Sigmoid colon (tissue), 7 donors: ENCODE measurements around the gene THNSL1. TPM values are rescaled to one million over a fixed set of nuclear protein-coding genes. Genes with fewer than 3 reads are reported as not detected.
A peak's percentile ranks its signal among the peaks of the same experiment; 100 is the strongest.
"Not testable (repeated sequence)": the region's sequence is repeated elsewhere in the genome, so short reads cannot be mapped to it uniquely, and the experiment has no call there.

ENCODE experiments used
- DNase-seq: peaks from one replicate; pipeline ENCODE4 v3.0.0-alpha.2; 2019
- H3K27ac ChIP-seq, 4 donors: fragments of 200-600 bp; sonication (generic); one replicate each; pipeline ENCODE4 v1.5.1; 2016 to 2019; ENCODE audit warnings: mild to moderate bottlenecking in 1 of 4
- H3K27me3 ChIP-seq, 3 donors: fragments of 200-600 bp; sonication (generic); one replicate each; pipeline ENCODE4 v1.5.1; 2019; ENCODE audit warnings: mild to moderate bottlenecking in 1 of 3
- H3K36me3 ChIP-seq, 4 donors: fragments of 200-600 bp; sonication (generic); one replicate each; pipeline ENCODE4 v1.5.1; 2016 to 2019
- H3K4me1 ChIP-seq, 4 donors: fragments of 200-600 bp; sonication (generic); one replicate each; pipeline ENCODE4 v1.5.1; 2017 to 2019
- H3K4me3 ChIP-seq, 4 donors: fragments of 200-600 bp; sonication (generic); one replicate each; pipeline ENCODE4 v1.5.1; 2017 to 2019; ENCODE audit warnings: mild to moderate bottlenecking in 2 of 4, moderate library complexity in 1 of 4
- H3K9me3 ChIP-seq, 4 donors: fragments of 200-600 bp in 3 of 4; sonication (generic) in 3 of 4; one replicate each; pipeline versions ENCODE4 v1.5.1 to v1.6.1; 2013 to 2019
- CTCF ChIP-seq, 4 experiments: fragments of 450-650 bp in 3 of 4; fragments of 200-600 bp in 1 of 4; IDR thresholded peaks; one replicate each; pipeline ENCODE4 v1.5.1; 2016 to 2019; ENCODE audit warnings: antibody characterized with exemption in 4 of 4, mild to moderate bottlenecking in 3 of 4, moderate library complexity in 2 of 4
- EP300 ChIP-seq, 4 donors: sonication (generic); formaldehyde crosslinking; IDR thresholded peaks; one replicate each; pipeline ENCODE4 v1.6.1; 2017; ENCODE audit warnings: antibody characterized with exemption in 4 of 4
- POLR2A ChIP-seq, 2 donors: fragments of 450-650 bp; IDR thresholded peaks; one replicate each; pipeline ENCODE4 v1.6.1; 2016; ENCODE audit warnings: antibody characterized with exemption in 2 of 2, mild to moderate bottlenecking in 2 of 2, moderate library complexity in 2 of 2
- POLR2AphosphoS5 ChIP-seq, 4 donors: sonication (generic); formaldehyde crosslinking; IDR thresholded peaks; one replicate each; pipeline ENCODE4 v1.6.1; 2017; ENCODE audit warnings: antibody characterized with exemption in 4 of 4
- WGBS, 2 donors: extraction: QIAGEN DNeasy Blood & Tissue Kit; methylation state at CpG; one replicate each; pipeline ENCODE4 v1.1.7; 2013; 5-methylcytosine and 5-hydroxymethylcytosine counted together
- intact Hi-C: fragments of 100-400 bp; cut with DNase I; formaldehyde crosslinking; loops from one replicate; pipeline ENCODE4 v1.15.1; 2023
- polyA plus RNA-seq, 3 donors: library from polyadenylated mRNA; stranded (reverse); fragments of 200-250 nt; gene quantifications; one replicate each; pipeline ENCODE4 v1.2.3, GENCODE V29; 2013
- total RNA-seq, 4 donors: library from RNA; depleted of rRNA; stranded (reverse); fragments of >200 nt; gene quantifications; one replicate each; pipeline ENCODE4 v1.1.0, GENCODE V29; 2016
- donor health status: healthy with polysubstance abuse.
- donor health status: Bipolar disorder and iron deficiency.
- donor health status: healthy.

Gene THNSL1
- total RNA-seq = 1 to 10 TPM in 1 of 4 donors, under 1 TPM in 3; 0.36 to 1.9 (median 0.77) TPM
- polyA plus RNA-seq = 1 to 10 TPM; 1.2 to 2.1 (median 1.2) TPM

- peak within 1 kb of the TSS; percentile 54 to 70 (median 68) for H3K4me3 ChIP-seq
- H3K4me1 ChIP-seq = peaks cover 0 to 16% (median 9%) of the 10 kb centered on the region in 4 donors
- H3K27me3 ChIP-seq = no peaks in the 10 kb centered on the region
- intact Hi-C loops = loop anchor here (2.0 to 10.0 kb wide), 5 partner anchors 64 to 1922 kb away; partner anchors contain the start of genes MSRB2, OTUD1 and PRTFDC1
- no peaks in the 10 kb centered on the region for H3K9me3 ChIP-seq
- WGBS, 2 donors = 0% methylated on average over 69 of the region's 69 CpGs
- H3K27ac ChIP-seq = peak within 1 kb of the TSS; percentile 86 to 96 (median 91)
- peak; percentile 99 for DNase-seq
- peak; percentile 84 to 94 (median 90) for TF ChIP-seq POLR2AphosphoS5 (IDR thresholded peaks at IDR 0.05)
- peak; percentile 54 to 77 for TF ChIP-seq POLR2A (IDR thresholded peaks at IDR 0.05)
- TF ChIP-seq CTCF (IDR thresholded peaks at IDR 0.05) = no peak
- TF ChIP-seq EP300 (IDR thresholded peaks at IDR 0.05) = peak in 1 of 4 donors; percentile 37
- no peaks in the 10 kb centered on the region for H3K36me3 ChIP-seq
Observed at GRCh38 chr10:25016376-25017153, at the start of gene THNSL1. THNSL1 (plus strand) TSS chr10:25016612; CDS start chr10:25023224, 6,612 bp downstream.

GRCh38 chr10:24966962-24967481, 49.4 kb upstream of the THNSL1 start:
- H3K27ac ChIP-seq = no peak overlapping the region
- no peaks in the 10 kb centered on the region for H3K36me3 ChIP-seq
- no peaks in the 10 kb centered on the region for H3K27me3 ChIP-seq
- 90 to 92% methylated on average over 5 of the region's 5 CpGs for WGBS, 2 donors
- no peak for DNase-seq
- H3K4me3 ChIP-seq = no peak overlapping the region
- peaks cover 0 to 9% (median 0%) of the 10 kb centered on the region in 4 donors for H3K4me1 ChIP-seq
- intact Hi-C loops = no loop called here
- H3K9me3 ChIP-seq = no peaks in the 10 kb centered on the region
- TF ChIP-seq POLR2A (IDR thresholded peaks at IDR 0.05) (no peak), CTCF (IDR thresholded peaks at IDR 0.05) (no peak), EP300 (IDR thresholded peaks at IDR 0.05) (no peak), POLR2AphosphoS5 (IDR thresholded peaks at IDR 0.05) (no peak)

GRCh38 chr10:24968349-24968748, 48.1 kb upstream of the THNSL1 start:
- Histone ChIP-seq H3K9me3 (no peaks in the 10 kb centered on the region), H3K27ac (no peak overlapping the region), H3K36me3 (no peaks in the 10 kb centered on the region), H3K4me1 (peaks cover 0 to 9% (median 0%) of the 10 kb centered on the region in 4 donors), H3K4me3 (no peak overlapping the region), H3K27me3 (no peaks in the 10 kb centered on the region)
- TF ChIP-seq POLR2A (IDR thresholded peaks at IDR 0.05) (no peak), POLR2AphosphoS5 (IDR thresholded peaks at IDR 0.05) (no peak), EP300 (IDR thresholded peaks at IDR 0.05) (no peak), CTCF (IDR thresholded peaks at IDR 0.05) (no peak)
- WGBS, 2 donors = 94 to 95% methylated on average over 7 of the region's 7 CpGs
- intact Hi-C loops = no loop called here
- no peak for DNase-seq

- H3K4me3 ChIP-seq, H3K27ac ChIP-seq, H3K27me3 ChIP-seq, H3K4me1 ChIP-seq, H3K9me3 ChIP-seq, intact Hi-C loops, DNase-seq, H3K36me3 ChIP-seq: not testable (repeated sequence)
- 93% methylated on average over 11 of the region's 11 CpGs for WGBS, 2 donors
Observed at GRCh38 chr10:24968951-24969350, 47.5 kb upstream of the THNSL1 start.

- intact Hi-C loops = no loop called here
- DNase-seq = no peak
- no peak overlapping the region for H3K4me3 ChIP-seq
- TF ChIP-seq POLR2A (IDR thresholded peaks at IDR 0.05) (no peak), CTCF (IDR thresholded peaks at IDR 0.05) (no peak), EP300 (IDR thresholded peaks at IDR 0.05) (no peak), POLR2AphosphoS5 (IDR thresholded peaks at IDR 0.05) (no peak)
- 58 to 71% methylated on average over 2 of the region's 2 CpGs for WGBS, 2 donors
- no peak overlapping the region for H3K27ac ChIP-seq
- no peaks in the 10 kb centered on the region for H3K9me3 ChIP-seq
- H3K27me3 ChIP-seq = no peaks in the 10 kb centered on the region
- H3K36me3 ChIP-seq = no peaks in the 10 kb centered on the region
- peaks cover 0 to 9% (median 0%) of the 10 kb centered on the region in 4 donors for H3K4me1 ChIP-seq
Observed at GRCh38 chr10:24969841-24970281, 46.6 kb upstream of the THNSL1 start.
